Right renal pelvis (tissue), 4 donors: ENCODE data around the gene NT5C2. TPM values are rescaled to one million over a fixed set of nuclear protein-coding genes. Genes with fewer than 3 reads are reported as not detected.

Experiments
- DNase-seq, 4 donors: peaks; one replicate each; pipeline ENCODE4 v3.0.0-alpha.2; 2013; ENCODE audit warnings: low read depth in 4 of 4, low spot score in 3 of 4, missing footprints in 1 of 4
- polyA plus RNA-seq, 4 donors: library from polyadenylated mRNA; unstranded; fragments of 120-200 nt; gene quantifications; one replicate each; pipeline ENCODE4 v1.2.1, GENCODE V29; 2013; ENCODE audit not compliant: insufficient read length in 4 of 4

Gene NT5C2
- polyA plus RNA-seq, 4 donors: 87.2 to 120 (median 114) TPM

GRCh38 chr10:103125323-103126267 is 67.5 kb downstream of the NT5C2 start:
- no peak for DNase-seq

DNA sequence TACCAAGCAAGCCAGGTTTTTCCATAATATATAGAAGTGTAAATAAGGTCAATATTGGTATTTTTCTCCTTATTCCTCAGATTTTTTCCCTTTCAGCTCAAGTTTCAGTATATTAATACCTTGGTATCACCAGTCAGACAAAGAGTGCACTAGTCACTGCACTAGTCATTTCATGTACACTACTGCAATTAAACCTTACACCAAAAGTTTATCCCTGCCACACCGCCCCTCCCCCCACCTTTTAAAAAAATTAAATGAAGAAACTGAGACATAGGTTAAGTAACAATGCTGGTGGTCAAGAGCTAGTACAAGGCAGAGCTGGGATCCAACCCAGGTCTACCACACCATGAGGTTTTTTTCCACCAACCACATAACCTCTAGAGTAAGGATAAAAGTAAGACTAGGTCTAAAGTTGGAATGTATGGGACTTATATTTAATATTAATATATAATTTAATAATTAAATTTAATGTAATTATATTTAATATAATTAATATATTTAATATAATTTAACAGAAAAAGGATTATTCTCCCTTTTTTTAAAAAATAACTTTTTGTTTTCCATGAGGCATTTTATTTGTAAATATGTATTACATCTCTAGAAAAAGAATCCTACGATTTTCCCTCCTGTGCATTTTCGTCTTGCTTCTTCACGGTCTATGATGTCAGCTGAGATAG is 68.5 kb downstream of the NT5C2 start:
- no peak for DNase-seq

GRCh38 chr10:103123282-103124024 is 69.6 kb downstream of the NT5C2 start:
- no peak for DNase-seq

- no peak for DNase-seq
Measured at GRCh38 chr10:103120977-103121735, 71.9 kb downstream of the NT5C2 start.

- no peak for DNase-seq
Measured at GRCh38 chr10:103120546-103120945, 72.5 kb downstream of the NT5C2 start.

GRCh38 chr10:103117247-103117646 is 75.8 kb downstream of the NT5C2 start:
- no peak for DNase-seq

DNA sequence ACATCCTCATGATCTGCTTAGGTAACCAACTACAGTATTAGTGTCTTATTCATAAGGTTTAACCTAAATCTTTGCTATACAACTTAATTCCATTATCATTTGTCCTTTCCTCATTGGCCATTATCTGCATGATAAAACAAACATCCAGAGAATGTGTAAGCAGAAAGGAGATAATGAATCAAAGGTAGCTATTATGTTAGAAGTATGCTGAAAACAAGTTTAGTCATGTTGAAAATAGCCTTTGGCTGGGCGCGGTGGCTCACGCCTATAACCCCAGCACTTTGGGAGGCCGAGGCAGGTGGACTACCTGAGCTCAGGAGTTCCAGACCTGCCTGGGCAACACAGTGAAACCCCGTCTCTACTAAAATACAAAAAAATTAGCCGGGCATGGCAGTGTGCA is 78.2 kb downstream of the NT5C2 start:
- no peak for DNase-seq

DNA sequence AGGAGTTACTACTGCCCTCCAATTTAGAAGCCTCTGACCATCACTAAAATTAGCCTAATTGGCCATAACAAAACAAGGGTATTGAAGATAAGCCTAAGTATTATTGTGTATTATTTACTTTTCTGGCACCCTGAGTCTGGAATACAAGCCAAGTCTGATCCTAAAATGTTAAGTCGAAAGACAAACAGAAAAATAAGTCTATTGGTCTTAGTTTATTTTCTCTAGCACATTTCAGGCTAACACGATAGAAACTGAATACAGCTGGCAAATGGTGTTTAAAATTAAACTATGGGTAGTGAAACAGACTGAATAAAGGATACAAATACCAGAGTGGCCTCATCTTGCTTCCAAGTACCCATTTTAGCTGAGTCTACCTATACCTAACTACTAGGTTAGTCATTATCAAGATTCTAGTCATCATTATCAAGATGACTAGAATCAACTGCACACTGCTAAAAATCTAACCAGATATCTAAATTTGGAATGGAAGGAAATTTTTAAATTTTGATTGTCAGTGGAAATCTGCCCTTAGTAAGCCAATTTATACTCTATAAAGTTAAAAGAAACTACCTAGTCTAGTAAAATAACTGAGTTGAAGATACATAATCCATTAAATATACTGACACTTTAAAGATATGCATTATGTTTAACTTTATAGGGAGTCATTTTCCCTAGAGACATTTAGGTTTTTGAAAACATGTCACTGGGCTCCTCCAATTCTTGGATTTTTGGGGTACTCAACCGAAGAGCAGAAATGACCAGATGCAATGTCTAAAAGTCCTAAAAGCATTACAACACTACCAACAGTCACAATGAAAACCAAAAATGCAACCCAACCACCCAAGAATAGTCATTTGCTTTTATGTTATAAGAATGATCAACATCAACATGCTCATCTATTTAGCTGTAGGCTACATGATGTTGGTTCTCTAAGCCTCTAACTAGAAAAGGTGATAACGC is 80.9 kb downstream of the NT5C2 start:
- no peak for DNase-seq

- peak in 3 of 4 donors; percentile 7 to 17 (median 12) for DNase-seq
Measured at GRCh38 chr10:103111031-103111917, 81.8 kb downstream of the NT5C2 start.

DNA sequence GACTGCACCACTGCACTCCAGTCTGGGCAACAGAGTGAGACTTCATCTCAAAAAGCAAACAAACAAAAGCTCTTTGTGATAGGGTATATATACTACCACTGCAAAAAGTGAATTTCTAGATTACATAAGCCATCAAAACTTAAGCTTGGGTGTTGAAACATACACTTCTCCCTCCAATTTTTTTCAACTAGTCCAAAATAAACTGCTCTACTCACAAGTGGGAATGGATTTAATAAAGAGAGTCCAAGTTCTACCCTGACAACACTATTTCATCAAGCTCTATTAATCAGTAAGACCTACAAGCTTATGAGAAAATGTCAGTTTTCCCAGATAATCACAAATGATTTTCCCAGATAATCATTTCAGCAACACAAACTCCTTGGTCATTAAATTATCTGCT is 82.7 kb downstream of the NT5C2 start:
- DNase-seq: no peak

GRCh38 chr10:103109821-103110220 is 83.3 kb downstream of the NT5C2 start:
- no peak for DNase-seq

- DNase-seq: no peak
Measured at GRCh38 chr10:103106539-103106938, 86.5 kb downstream of the NT5C2 start.

DNA sequence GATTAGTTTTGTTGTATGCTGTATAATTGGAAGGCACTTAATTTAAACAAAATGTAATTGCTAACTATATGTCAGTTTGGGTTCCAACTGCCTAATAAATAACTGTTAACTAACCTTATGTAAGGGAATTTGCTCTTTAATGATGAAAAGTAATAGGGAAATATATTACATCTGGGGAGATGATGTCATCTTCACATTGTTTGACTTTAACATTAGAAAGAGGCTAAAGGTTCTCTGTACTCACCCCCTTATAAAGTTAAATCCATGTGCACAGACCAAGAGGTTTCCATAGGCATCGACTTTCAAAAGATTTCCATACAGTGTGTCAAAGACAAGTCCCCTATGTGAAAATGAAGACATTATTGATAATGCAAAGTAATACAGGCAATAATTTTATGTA is 87.6 kb downstream of the NT5C2 start:
- DNase-seq: no peak

DNA sequence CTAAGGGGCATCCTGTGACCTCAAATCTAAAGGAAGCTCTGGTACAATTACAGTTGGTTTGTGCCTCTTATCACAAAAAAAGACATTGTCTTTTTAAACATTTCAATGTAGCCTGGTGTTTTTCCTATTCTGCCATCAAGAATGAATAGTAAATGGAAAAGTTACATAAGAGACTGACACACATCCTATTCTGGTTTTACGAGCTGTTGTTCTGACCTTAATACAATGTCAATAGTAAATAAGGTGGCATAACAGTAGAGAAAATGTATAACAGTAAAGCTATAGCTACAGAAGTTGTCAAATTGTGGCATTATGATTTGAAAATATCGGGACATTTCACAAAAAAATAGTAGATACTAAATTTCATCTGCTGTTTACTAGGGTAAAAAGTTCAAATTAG is 88.4 kb downstream of the NT5C2 start:
- no peak for DNase-seq

- DNase-seq: no peak
Measured at GRCh38 chr10:103103989-103104388, 89.1 kb downstream of the NT5C2 start.

- DNase-seq: no peak
Measured at GRCh38 chr10:103102195-103102594, 90.9 kb downstream of the NT5C2 start.

GRCh38 chr10:103100620-103101019 is 92.5 kb downstream of the NT5C2 start:
- DNase-seq: no peak

DNA sequence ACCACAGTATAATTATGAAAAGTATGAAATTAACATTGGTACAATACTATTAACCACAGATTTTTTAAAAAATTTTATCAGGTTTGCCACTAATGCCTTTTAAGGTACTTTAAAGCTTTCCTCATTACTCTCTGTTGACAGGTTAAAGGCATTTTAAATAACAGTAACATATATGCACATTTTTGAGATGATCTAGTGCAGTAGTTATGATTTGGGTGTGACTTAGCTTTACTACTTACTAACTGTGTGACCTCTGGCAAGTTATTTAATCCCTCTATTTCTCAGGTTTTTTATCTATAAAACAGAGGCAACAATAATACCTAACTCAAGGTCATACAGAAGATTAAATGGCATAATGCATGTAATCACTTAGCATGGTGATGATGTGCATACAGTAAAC is 94.8 kb downstream of the NT5C2 start:
- DNase-seq: no peak
